Measurements from ENCODE around the gene CD2AP. TPM values are rescaled to one million over a fixed set of nuclear protein-coding genes. Genes with fewer than 3 reads are reported as not detected.
"Not testable (repeated sequence)": the region's sequence is repeated elsewhere in the genome, so short reads cannot be mapped to it uniquely, and the experiment has no call there.

The CD2AP gene
- total RNA-seq, 4 donors from 2014 or later = 23.4 to 33.9 (median 30.4) TPM

DNA sequence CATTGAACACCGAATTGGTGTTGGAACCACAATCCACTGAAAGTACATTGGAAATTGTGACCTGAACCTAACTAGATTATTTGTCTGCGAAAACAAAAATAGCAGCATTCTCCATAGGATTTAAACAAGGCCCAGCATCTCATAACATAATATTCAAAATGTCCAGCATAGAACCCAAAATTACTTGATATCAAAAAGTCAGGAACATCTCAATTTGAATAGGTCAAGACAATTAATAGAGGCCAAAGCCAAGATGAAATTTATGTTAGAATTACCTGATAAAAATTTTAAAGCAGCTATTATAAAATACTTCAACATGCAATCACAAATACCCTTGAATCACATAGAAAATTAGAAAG lies 42.4 kb upstream of the CD2AP start:
- H3K27ac ChIP-seq = no peak overlapping the region
- H3K27me3 ChIP-seq = no peaks in the 10 kb centered on the region
- TF ChIP-seq, protein P1, sequence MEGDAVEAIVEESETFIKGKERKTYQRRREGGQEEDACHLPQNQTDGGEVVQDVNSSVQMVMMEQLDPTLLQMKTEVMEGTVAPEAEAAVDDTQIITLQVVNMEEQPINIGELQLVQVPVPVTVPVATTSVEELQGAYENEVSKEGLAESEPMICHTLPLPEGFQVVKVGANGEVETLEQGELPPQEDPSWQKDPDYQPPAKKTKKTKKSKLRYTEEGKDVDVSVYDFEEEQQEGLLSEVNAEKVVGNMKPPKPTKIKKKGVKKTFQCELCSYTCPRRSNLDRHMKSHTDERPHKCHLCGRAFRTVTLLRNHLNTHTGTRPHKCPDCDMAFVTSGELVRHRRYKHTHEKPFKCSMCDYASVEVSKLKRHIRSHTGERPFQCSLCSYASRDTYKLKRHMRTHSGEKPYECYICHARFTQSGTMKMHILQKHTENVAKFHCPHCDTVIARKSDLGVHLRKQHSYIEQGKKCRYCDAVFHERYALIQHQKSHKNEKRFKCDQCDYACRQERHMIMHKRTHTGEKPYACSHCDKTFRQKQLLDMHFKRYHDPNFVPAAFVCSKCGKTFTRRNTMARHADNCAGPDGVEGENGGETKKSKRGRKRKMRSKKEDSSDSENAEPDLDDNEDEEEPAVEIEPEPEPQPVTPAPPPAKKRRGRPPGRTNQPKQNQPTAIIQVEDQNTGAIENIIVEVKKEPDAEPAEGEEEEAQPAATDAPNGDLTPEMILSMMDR (IDR thresholded peaks at IDR 0.05) = no peak
- no peak for TF ChIP-seq POLR2A (IDR thresholded peaks at IDR 0.05)
- 80 to 83% methylated on average over 2 of the region's 2 CpGs for WGBS, 2 donors
- intact Hi-C loops (cut with DNase I) = no loop called here
- H3K4me1 ChIP-seq = no peaks in the 10 kb centered on the region
- no peaks in the 10 kb centered on the region for H3K36me3 ChIP-seq
- H3K4me3 ChIP-seq = no peak overlapping the region
- no peaks in the 10 kb centered on the region for H3K9me3 ChIP-seq
- no peak for DNase-seq

DNA sequence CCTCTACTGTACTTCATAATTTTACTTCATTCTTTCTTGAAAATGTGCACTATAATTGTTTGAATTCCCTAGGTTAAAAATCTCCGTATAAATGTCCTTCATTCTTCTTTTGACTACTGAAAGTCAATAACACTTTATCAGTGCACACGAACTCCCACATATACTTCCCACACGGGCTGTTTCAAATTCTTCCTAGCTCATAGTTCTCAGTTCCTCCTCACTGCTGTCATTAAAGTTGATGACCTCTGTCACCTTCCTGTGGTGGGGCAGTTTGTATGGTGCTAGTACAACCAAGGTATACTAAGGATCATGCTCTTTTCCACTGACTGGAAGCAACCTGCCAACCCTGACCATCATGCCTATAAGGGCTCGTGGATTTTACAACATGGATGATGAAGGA lies 40.0 kb upstream of the CD2AP start:
- Histone ChIP-seq H3K27me3 (no peaks in the 10 kb centered on the region), H3K27ac (no peak overlapping the region), H3K36me3 (no peaks in the 10 kb centered on the region), H3K9me3 (no peaks in the 10 kb centered on the region), H3K4me3 (no peak overlapping the region), H3K4me1 (no peaks in the 10 kb centered on the region)
- intact Hi-C loops (cut with DNase I) = no loop called here
- DNase-seq = no peak
- TF ChIP-seq POLR2A (IDR thresholded peaks at IDR 0.05) = no peak
- TF ChIP-seq, protein P1 (IDR thresholded peaks at IDR 0.05) = no peak
- 60 to 76% methylated on average over 4 of the region's 4 CpGs for WGBS, 2 donors

- intact Hi-C loops (cut with DNase I) = no loop called here
- 69 to 78% methylated on average over 6 to 8 of the region's 8 CpGs for WGBS, 2 donors
- Histone ChIP-seq H3K4me3 (no peak overlapping the region), H3K4me1 (no peaks in the 10 kb centered on the region), H3K9me3 (no peaks in the 10 kb centered on the region), H3K27ac (no peak overlapping the region), H3K36me3 (no peaks in the 10 kb centered on the region), H3K27me3 (no peaks in the 10 kb centered on the region)
- TF ChIP-seq POLR2A (IDR thresholded peaks at IDR 0.05) = no peak
- TF ChIP-seq, protein P1 (IDR thresholded peaks at IDR 0.05) = no peak
- DNase-seq = no peak
These were observed 38.9 kb upstream of the CD2AP start for GRCh38 chr6:47438481-47439347.

DNA sequence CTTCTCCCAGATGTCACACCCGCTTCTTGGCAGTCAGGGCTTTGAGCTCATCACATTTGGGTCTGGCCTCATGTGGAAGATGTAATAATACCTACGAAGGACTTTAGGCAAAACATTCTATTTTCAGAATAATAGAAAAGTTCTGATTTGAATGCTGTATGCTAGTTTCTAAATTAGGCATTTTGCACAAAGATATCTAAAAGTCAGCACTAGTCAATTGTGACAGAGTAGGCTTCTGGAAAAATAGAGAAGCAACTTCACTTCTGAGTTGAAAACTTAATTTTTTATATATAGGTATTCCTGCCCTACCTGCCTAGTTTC lies 38.3 kb upstream of the CD2AP start:
- Histone ChIP-seq H3K4me3 (no peak overlapping the region), H3K9me3 (no peaks in the 10 kb centered on the region), H3K27me3 (no peaks in the 10 kb centered on the region), H3K36me3 (no peaks in the 10 kb centered on the region), H3K27ac (no peak overlapping the region), H3K4me1 (no peaks in the 10 kb centered on the region)
- TF ChIP-seq, protein P1 (IDR thresholded peaks at IDR 0.05) = no peak
- no peak for TF ChIP-seq POLR2A (IDR thresholded peaks at IDR 0.05)
- intact Hi-C loops (cut with DNase I) = no loop called here
- WGBS, 2 donors = 60 to 92% methylated on average over 2 of the region's 2 CpGs
- no peak for DNase-seq

GRCh38 chr6:47440719-47441118 lies 36.9 kb upstream of the CD2AP start:
- Histone ChIP-seq H3K9me3 (no peaks in the 10 kb centered on the region), H3K4me3 (no peak overlapping the region), H3K27ac (no peak overlapping the region), H3K36me3 (no peaks in the 10 kb centered on the region), H3K4me1 (no peaks in the 10 kb centered on the region), H3K27me3 (no peaks in the 10 kb centered on the region)
- intact Hi-C loops (cut with DNase I) = no loop called here
- no peak for TF ChIP-seq POLR2A (IDR thresholded peaks at IDR 0.05)
- TF ChIP-seq, protein P1 (IDR thresholded peaks at IDR 0.05) = no peak
- WGBS, 2 donors = 44 to 58% methylated on average over 3 of the region's 3 CpGs
- DNase-seq = no peak

GRCh38 chr6:47444964-47445363 lies 32.6 kb upstream of the CD2AP start:
- DNase-seq; H3K4me1 ChIP-seq; H3K9me3 ChIP-seq; H3K4me3 ChIP-seq; H3K27ac ChIP-seq; intact Hi-C loops (cut with DNase I); H3K27me3 ChIP-seq; H3K36me3 ChIP-seq: not testable (repeated sequence)
- 90 to 98% methylated on average over 3 of the region's 3 CpGs for WGBS, 2 donors
